Measurements from ENCODE around the gene ALG10B. TPM values are rescaled to one million over a fixed set of nuclear protein-coding genes. Genes with fewer than 3 reads are reported as not detected.
"Not testable (repeated sequence)": the region's sequence is repeated elsewhere in the genome, so short reads cannot be mapped to it uniquely, and the experiment has no call there.

Gene ALG10B, protein sequence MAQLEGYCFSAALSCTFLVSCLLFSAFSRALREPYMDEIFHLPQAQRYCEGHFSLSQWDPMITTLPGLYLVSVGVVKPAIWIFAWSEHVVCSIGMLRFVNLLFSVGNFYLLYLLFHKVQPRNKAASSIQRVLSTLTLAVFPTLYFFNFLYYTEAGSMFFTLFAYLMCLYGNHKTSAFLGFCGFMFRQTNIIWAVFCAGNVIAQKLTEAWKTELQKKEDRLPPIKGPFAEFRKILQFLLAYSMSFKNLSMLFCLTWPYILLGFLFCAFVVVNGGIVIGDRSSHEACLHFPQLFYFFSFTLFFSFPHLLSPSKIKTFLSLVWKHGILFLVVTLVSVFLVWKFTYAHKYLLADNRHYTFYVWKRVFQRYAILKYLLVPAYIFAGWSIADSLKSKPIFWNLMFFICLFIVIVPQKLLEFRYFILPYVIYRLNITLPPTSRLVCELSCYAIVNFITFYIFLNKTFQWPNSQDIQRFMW
- polyA plus RNA-seq (2013, experiment 1 of 2; ENCODE audit: insufficient read length) = 2.6 TPM
- polyA plus RNA-seq (2013, experiment 2 of 2; ENCODE audit: insufficient read length) = 3.1 TPM

DNA sequence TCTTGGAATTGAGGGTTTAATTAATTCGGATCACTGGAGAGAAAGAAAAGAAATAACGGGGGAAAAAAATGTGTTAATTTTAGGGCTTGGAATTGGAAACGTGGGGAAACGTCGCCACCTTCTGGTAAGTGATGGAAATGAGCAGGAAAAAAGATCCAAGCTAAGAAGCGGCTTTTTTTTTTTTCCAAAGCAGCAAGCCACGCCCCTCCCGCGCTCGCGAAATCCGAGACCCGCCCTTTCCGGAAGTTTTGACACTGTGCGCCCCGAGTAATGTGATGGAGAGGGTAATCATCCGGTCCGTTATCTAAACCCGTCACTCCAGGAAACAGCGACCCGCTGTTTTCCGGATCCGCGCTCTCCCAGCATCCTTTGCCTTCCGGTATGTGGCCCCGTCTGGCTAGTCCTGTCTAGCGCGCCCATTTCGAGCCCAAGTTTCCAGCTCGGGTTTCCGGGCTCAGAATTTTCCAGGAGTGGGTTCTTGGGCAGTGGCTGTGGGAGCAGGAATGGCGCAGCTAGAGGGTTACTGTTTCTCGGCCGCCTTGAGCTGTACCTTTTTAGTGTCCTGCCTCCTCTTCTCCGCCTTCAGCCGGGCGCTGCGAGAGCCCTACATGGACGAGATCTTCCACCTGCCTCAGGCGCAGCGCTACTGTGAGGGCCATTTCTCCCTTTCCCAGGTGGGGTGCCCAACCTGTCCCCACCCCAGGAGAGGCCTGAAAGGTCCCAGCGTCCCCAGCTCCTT is at the start of gene ALG10B:
Gene ALG10B (plus strand): TSS at position 384 of the 739 bp plus-strand sequence. CDS start 120 bp downstream, at position 504.
- DNase-seq = peak; percentile 98

DNA sequence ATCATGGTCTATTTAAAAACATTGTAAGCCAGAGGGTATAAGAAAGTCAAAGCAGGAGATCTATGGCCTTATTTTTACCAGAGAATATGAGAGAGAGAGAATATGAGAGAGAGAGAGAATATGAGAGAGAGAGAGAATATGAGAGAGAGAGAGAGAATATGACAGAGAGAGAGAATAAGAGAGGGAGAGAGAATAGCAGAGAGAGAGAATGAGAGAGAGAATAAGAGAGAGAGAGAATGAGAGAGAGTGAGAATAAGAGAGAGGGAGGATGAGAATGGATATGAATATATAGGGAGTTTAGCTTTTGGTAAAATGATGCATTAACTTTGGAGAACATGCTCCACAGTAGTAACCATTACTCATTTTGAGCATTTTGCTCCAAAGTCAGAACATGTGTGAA is 48.0 kb upstream of the ALG10B start:
- DNase-seq = no peak

DNA sequence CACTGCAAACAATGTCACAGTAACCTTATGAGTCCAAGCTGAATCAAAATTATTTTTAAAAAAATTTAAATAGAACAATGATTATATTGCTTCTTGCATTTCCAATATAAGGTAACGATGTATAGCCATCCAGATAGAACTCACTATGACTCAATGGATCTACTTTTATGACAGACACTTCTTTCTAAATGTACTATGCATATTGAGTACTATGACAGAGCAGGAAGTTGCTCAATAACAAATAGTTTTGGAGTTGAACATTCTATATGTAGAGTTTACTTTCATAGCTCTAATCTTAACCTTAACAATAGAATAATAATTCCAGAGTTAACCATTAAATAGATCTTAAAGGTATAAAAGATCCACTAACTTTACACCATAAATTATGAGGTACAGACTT is 46.7 kb upstream of the ALG10B start:
- no peak for DNase-seq

DNA sequence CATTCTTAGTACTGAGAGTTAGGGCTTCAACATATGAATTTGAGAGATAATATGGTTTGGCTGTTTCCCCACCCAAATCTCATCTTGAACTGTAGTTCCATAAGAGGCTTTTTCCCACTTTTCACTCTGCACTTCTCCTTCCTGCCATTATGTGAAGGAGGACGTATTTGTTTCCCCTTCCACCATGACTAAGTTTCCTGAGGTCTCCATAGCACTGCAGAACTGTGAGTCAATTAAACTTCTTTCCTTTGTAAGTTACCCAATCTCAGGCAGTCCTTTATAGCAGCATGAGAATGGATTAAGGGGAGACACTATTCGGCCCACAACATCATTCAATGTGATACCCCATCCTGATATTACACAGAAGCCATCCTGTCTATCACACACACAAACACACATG is 36.8 kb upstream of the ALG10B start:
- DNase-seq = no peak

DNA sequence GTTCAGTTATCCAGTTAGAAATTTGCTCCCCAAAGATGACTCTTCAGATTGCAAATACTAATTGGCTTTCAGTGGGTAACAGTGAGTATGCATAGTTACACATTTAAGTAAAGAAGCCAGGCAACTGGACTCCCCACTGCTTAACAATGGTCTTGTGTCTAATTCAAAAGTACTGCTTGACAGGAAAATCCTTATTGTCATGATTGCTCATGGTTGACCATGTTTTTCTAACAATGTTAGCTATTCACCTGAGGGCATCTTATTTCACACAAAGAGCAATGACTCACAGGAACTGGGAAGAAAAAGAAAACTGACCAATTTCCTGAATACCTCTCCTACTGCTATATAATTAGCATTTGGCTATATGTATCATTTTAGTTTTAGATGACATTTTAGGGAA is 33.7 kb upstream of the ALG10B start:
- no peak for DNase-seq

DNA sequence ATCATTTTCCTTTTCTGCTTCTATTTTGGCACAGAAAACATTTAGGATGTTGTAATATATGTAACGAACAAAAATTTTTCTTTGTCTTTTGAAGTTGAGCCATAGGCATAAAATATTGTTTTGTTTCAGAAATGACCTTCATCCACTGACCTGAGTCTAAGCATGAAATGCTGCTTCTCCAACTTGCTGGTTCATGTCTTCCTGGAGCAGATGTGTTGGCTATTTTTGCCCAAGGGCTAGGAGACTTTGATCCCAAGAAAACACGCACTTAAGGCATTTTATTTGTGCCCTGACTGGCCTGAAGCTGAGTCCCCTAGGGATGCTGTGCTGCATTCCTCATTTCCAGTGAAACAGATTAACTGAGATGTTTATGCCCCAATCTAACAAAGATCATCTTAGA is 27.2 kb upstream of the ALG10B start:
- no peak for DNase-seq

DNA sequence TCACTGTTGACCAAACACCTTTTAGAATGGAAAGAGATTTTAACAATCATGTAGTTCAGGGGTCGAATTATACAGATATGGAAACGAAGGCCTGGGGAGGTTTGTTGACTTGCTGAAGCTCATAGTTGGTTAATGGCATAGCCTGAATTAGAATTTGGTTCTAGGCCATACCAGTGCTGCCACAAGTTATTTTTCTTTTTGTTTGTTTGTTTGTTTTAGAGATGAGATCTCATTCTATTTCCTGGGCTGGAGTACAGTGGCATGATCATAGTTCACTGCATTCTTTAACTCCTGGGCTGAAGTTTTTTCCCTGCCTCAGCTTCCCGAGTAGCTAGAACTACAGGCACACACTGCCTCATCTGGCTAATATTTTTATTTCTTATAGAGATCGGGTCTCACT is 25.4 kb upstream of the ALG10B start:
- DNase-seq = no peak

DNA sequence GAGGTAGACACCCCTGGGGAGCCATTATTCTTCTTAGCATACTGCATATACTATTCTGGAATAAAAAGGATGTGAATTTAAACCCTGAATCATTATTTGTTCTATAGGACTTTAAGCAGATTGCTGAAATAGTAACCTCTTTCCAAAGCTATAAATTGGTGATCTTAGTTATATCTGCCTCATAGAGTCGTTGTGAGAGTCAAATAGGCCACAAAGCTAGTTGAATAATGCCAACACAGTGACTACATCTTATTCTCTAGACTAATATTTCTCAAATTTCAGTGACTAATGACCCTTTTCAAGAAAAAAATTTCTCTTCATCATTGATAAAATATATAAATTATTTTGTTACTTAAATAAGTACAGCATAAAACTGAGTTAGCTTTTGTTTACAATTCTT is 13.6 kb upstream of the ALG10B start:
- DNase-seq = not testable (repeated sequence)

DNA sequence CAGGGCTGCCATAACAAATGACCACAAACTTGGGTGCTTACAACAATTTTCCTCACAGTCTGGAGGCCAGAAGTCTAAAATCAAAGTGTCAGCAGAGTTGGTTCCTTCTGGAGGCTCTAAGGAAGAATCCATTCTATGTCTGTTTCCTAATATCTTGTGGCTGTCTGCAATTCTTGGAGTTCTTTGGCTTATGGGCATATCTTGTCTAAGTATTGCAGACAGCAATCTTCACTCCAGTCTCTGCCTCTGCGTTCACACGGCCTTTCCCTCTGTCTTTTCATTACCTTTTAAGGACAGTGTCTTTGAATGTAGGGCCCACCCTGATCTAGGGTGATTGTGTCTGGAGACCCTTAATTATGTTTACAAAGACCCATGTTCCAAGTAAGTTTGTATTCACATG is 5.4 kb downstream of the ALG10B start:
- DNase-seq = not testable (repeated sequence)

DNA sequence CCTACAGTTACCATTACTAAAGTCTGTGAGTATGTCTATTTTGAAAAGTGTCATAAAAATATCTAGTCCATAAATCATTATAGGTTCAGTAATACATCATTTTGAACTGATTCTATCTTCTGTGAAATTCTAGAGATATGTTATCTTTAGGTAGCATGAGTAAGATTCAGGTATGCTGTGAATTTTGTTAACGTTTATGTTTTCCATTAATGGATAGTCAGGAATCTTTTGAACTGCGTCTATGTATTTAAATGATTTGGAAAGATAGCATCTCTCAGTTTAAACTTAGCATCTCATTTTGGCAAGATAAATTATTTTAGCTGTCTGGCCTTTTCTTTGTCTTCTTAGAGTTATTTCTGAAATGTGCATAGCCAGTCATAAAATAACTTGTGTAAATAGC is 8.3 kb downstream of the ALG10B start:
- no peak for DNase-seq

DNA sequence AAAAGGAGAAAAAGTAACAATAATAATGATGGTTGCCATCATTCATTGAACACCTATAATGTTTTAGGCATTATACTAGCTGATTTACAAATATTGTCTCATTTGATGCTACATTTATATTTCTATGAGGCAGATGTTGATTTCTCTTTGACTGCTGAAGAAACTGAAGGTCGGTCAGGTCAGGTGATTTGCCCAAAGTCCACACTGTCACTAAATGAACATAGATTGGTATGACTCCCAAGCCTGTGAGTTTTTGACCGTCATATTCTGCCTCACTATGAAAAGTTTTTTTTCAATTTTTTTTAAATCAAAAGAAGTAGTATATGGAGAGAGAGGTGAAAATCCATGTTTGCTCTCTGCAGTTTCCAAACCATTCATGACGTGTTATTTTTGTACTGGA is 10.8 kb downstream of the ALG10B start:
- no peak for DNase-seq

DNA sequence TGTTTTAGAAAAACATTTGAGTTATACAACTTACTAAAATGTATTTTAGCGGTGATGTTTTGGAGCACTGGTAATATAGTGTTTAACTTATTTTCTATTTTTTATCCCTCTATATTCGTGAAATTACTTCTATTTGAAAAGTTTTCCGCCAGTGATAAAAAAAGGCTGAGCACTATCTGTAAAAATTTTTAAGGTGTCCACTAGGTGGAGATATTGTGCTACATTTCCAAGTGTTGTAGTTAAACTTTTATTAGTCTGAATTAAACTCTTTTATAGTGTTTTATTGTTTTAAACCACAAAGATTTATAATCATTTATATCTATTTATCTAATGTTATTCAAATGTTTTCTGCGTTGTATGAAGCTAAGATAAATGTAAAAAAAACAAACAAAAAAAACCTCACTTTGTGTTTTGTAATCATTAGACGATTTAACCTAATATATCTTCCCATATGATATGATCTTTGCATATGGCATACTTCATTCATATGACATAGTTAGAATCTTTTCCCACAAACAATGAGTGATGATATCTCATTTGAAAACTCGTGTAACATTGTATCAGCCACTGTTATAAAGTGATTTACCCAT is 11.8 kb downstream of the ALG10B start:
- peak; percentile 32 for DNase-seq

DNA sequence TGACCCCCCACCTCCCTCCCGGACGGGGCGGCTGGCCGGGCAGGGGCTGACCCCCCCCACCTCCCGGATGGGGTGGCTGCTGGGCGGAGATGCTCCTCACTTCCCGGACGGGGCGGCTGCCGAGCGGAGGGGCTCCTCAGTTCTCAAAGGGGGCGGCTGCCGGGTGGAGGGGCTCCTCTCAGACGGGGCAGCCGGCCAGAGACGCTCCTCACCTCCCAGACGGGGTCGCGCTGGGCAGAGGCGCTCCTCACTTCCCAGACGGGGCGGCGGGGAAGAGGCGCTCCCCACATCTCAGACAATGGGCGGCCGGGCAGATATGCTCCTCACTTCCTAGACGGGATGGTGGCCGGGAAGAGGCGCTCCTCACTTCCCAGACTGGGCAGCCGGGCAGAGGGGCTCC is 13.8 kb downstream of the ALG10B start:
- not testable (repeated sequence) for DNase-seq

DNA sequence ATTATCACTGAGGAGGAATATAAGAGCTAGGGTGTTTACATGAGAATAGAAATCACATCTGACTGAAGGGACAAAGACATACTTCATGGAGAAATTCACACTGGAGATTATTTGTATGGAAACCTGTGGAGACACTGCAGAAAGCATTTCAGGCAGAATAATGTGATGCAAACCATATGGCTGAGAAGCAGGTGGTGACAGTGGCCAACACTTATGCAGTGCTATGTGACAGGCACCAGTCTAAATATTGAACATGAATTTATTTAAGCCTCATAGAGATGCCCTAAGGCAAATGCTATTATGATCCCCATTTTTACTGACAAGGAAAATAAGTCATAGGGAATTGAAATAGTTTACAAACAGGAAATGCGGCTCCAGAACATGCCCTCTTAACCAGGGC is 16.2 kb downstream of the ALG10B start:
- no peak for DNase-seq

DNA sequence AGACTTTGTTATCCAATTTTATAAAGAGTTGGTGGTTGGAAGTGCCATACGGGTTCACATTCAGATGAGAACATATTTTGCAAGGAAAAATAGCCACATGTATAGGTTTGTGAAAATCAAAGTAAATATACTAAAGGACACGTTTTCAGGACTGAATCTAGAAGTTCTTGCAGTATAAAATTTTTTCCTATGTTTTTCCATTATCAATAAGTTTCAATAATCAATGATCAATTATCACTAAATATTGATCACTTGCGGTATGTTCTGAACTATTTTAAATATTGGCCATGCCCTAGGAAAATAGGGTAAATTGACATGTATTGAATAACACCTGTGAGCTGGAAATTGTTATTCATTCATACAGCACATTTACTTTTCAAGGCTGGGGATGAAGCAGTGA is 25.9 kb downstream of the ALG10B start:
- no peak for DNase-seq

DNA sequence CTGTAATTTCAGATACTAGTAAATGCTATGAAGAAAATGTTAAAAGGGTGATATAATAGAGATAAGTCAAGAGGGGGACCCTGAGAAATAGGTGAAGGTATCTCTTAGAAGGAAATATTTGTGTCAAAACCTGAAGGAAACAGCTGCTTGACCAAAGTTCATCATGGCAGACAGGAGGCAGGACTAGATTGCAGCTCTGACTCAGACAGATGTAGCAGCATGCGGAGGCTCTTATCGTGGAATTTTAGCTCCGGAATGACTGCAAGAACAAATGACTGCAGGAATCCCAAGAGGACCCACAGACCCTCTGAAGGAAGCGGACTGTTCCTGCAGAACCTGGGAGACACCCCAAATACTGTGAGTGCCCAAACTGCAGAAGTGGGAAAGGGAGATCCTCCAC is 26.7 kb downstream of the ALG10B start:
- DNase-seq = not testable (repeated sequence)

DNA sequence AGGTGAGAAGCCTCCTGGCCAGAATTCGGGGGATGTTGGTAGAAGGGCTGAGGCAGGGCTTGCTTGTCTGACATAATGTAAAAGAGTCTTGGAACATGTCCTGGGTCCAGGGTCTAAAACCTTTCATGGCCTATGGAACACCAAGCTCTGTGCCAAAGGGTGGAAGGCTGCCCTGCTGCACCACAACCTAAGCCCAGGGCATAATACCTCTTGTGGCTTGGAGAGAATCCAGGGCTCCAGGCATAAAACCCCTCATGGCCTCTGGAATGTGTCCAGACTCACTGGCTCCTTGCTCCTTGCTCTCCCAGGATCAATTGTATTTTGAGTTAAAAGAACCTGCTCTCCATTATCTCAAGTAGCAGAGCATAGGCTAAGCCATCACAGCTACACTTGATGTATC is 27.3 kb downstream of the ALG10B start:
- DNase-seq = not testable (repeated sequence)

DNA sequence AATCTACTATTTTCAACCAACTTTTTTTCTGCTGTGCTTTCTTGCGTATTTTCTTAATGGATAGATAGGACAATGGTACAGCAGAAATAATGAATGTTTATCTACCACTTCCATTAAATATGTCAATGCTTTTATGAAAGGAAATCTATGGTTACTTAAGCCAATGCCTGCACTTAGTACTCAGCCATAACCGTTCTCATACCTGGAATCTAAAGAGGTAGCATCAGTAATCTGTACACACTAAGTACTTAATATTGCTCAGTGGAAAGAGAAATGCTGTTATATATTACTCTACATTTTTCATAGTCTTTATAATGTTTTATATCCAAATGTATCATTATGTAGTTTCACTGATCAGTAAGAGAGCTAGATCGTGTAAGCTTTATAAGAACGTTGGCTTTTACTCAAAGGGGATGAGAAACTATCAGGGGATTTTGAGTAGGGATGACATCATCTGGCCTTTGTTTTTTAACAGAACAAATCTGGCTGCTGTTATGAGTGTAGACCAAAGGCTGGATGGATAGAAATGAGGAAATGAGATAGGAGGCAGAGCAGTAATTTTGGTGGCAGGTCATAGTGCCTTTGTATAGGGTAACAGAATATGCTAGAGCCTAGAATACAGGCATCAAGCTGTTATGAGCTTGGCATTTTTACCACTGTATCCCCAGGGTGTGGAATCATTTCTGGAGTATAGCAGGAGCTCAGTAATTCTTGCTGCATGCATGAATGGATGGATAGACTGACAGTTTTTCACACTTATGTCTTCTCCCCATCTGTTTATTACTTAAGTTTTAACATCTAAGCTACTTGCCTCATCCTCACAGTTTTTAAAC is 34.0 kb downstream of the ALG10B start:
- DNase-seq = no peak

DNA sequence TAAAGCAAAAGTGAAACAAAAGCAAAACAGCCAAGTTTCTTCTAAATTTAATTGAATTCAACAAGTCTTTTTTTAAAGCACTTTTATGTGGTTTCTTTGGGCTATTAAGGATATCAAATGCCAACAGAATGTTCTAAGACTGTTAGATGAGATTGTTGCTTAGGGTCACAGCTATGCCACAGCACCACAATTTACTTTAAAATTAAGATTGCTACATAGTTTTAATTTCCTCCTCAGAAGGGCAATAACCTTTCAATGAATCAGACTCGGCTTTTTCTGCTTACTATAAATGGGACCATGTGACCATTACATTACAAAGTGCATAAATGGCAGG is 34.6 kb downstream of the ALG10B start:
- not testable (repeated sequence) for DNase-seq

DNA sequence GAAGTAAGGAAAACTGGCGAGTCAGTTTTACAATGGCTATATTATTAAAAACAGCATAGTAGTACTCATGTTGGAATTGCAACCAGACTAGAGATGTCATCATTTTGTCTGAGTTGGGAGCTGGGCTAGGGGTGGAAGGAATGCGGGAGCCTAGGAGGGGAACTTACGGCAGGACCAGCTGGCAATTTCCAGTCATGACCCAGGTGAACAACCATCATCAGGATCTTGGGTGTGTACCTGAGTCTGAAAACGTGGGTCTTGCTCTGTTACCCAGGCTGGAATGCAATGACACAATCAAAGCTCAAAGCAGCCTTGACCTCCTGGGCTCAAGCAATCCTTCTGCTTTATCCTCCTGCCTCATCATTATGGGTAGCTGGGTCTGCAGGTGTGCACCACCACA is 50.9 kb downstream of the ALG10B start:
- no peak for DNase-seq

DNA sequence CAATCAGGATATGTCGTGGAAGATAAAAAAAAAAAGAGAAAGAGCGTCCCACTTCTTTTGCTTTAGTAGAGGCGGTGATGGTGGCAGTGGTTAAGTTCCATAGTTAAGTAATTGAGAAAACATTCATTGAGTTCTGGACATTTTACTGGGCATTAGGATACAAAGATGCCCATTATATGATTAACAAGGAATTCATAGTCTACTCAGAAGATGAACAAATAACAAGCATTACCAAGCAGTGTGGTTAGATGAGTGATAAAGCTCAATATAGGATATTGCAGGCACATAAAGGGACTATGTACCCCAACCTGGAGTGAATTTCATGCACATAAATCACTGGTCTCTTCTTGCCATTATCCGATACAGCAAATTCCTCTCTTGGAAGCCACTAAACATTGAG is 53.7 kb downstream of the ALG10B start:
- no peak for DNase-seq

DNA sequence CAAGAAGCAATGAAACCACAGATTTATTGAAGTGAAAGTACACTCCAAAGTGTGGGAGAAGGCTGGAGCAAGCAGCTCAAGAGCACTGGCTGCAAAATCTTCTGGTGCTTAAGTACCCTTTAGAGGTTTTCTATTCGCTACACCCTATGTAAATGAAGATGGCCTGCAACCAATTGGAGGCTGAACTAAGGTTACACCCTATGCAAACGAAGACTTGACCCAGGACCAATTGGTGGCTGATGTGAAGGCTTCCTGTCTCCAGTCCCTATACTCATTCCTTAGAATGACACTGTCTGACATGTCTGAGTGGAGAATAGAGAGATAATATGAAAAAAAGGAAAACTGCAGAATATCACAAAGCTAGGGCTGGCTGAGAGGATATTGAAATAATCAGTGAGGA is 57.2 kb downstream of the ALG10B start:
- no peak for DNase-seq

DNA sequence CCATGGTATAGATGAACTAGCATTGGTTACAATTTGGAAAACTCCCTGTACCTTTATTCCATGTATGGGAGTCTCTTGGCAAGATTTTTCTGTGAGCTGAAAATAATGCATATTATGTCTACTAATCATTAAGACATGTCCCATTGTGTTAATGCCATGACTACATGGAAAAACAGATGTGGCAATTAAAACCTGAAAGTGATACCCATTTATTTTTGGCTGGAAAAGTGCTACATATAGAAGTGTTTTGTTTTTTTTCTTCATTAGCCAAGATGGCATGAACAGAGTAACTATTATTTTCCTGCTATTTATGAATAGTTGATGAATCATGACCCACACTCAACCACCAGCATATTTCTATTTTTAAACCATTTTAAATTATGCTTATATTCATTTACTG is 58.2 kb downstream of the ALG10B start:
- no peak for DNase-seq
